Measurements from ENCODE around the gene FAM107B. TPM values are rescaled to one million over a fixed set of nuclear protein-coding genes. Genes with fewer than 3 reads are reported as not detected.
A peak's percentile ranks its signal among the peaks of the same experiment; 100 is the strongest.

Gene FAM107B
- total RNA-seq, 5 donors from 2014 or later (not counting 1 experiment from before 2014, with no cell fraction given), result 175 to 298 (median 214) TPM

DNA sequence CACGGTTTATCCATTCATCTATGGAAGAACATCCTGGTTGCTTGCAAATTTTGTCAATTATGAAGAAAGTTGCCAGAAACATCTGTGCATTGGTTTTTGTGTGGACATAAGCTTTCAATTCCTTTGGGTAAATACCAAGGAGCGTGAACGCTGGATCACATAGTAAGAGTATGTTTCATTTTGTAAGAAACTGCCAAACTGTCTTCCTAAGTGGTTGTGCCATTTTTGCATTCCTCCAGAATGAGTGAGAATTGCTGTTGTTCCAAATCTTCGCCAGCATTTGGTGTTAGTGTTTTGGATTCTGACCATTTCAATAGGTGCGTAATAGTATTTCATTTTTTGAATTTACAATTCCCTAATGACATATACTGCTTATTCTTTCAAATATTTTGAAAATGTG is 288.7 kb downstream of the FAM107B start:
- Histone ChIP-seq H3K9me3 (no peaks in the 10 kb centered on the region), H3K4me1 (ENCODE audit: control insufficient read depth in 1 of 2, extremely low read depth in 1 of 2, insufficient read depth in 2 of 2, low read length in 2 of 2) (no peaks in the 10 kb centered on the region), H3K4me3 (ENCODE audit: control insufficient read depth in 1 of 2, extremely low read depth in 1 of 2, low read length in 1 of 2) (no peak overlapping the region), H3K36me3 (ENCODE audit: control insufficient read depth in 2 of 2, extremely low read depth in 1 of 2, insufficient read depth in 1 of 2, low read length in 1 of 2) (no peaks in the 10 kb centered on the region), H3K27me3 (replicated peaks in 1 of 2; ENCODE audit: control insufficient read depth in 2 of 2, extremely low read depth in 1 of 2, insufficient read depth in 2 of 2, low read length in 1 of 2) (peaks cover 0 to 20% of the 10 kb centered on the region in 2 experiments), H3K27ac (ENCODE audit: low read length) (no peak overlapping the region)
- ATAC-seq (replicated peaks in 1 of 4) (no peak), DNase-seq (no peak)
- H3K27ac Mint-ChIP-seq, result no peak overlapping the region
- POLR2A ChIA-PET, result interaction anchor here in 1 of 2 donors (0.5 kb wide), 1 partner anchor 959 kb away, joined by 5 read pairs; no protein-coding TSS in a partner anchor
- no peak overlapping the region for H3K4me3 Mint-ChIP-seq
- H3K9me3 Mint-ChIP-seq, result no peaks in the 10 kb centered on the region
- peaks cover 31 to 32% of the 10 kb centered on the region in 2 donors for H3K27me3 Mint-ChIP-seq
- CTCF ChIA-PET, result no interaction called here
- 100% methylated on average over 2 of the region's 5 CpGs for WGBS (ENCODE audit: insufficient coverage)
- H3K36me3 Mint-ChIP-seq, result no peaks in the 10 kb centered on the region
- no peaks in the 10 kb centered on the region for H3K4me1 Mint-ChIP-seq

DNA sequence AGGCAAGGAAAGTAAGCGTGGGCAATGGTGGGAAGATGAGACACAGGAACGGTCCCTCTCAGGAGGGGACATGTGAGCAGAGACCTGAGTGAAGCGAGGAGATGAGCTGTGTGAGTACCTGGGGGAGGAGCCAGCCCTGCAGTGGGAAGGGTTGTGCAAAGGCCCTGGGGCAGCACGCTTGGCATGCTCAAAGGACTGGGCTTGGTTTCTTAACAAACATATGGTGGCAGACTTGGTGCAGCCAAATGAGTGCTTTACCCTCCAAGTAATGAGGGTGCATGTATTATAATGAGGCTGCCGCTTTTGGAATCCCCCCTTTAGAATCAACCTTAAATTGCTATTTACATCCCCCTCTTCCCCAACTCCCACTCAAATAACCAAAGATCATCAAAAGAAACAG is 291.3 kb downstream of the FAM107B start:
- POLR2A ChIA-PET, result interaction anchor here in 1 of 2 donors (0.6 kb wide), 1 partner anchor 1366 kb away, joined by 3 read pairs; no protein-coding TSS in a partner anchor
- Histone ChIP-seq H3K9me3 (no peaks in the 10 kb centered on the region), H3K4me1 (ENCODE audit: control insufficient read depth in 1 of 2, extremely low read depth in 1 of 2, insufficient read depth in 2 of 2, low read length in 2 of 2) (no peaks in the 10 kb centered on the region), H3K36me3 (ENCODE audit: control insufficient read depth in 2 of 2, extremely low read depth in 1 of 2, insufficient read depth in 1 of 2, low read length in 1 of 2) (no peaks in the 10 kb centered on the region), H3K27me3 (replicated peaks in 1 of 2; ENCODE audit: control insufficient read depth in 2 of 2, extremely low read depth in 1 of 2, insufficient read depth in 2 of 2, low read length in 1 of 2) (peaks cover 0 to 20% of the 10 kb centered on the region in 2 experiments), H3K27ac (ENCODE audit: low read length) (no peak overlapping the region), H3K4me3 (ENCODE audit: control insufficient read depth in 1 of 2, extremely low read depth in 1 of 2, low read length in 1 of 2) (no peak overlapping the region)
- CTCF ChIA-PET, result no interaction called here
- Mint-ChIP-seq H3K9me3 (no peaks in the 10 kb centered on the region), H3K36me3 (no peaks in the 10 kb centered on the region), H3K4me3 (no peak overlapping the region), H3K4me1 (peaks cover 0 to 5% (median 2%) of the 10 kb centered on the region in 3 donors), H3K27ac (no peak overlapping the region), H3K27me3 (peaks cover 24% of the 10 kb centered on the region in 2 donors)
- DNase-seq (no peak), ATAC-seq (replicated peaks in 1 of 4) (no peak)
- 85% methylated on average over 3 of the region's 5 CpGs for WGBS (ENCODE audit: insufficient coverage)

DNA sequence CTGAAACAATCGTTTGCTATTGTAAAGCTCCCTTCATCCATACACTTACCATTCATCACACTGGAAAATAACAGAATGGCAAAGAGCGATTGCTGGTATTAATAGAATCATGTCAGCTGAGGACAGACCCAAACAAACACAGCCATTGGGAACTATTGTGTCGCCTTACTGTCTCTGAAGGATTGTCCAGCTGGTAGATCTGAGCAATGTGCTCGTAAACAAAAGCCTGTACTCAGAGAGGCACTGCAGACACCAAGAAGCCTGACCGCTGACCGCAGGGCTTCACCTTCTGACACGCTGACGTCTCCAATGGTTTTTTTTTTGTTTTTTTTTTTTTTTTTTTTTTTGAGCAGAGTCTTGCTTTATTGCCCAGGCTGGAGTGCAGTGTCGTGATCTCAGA is 292.9 kb downstream of the FAM107B start:
- WGBS (ENCODE audit: insufficient coverage), result 87% methylated on average over 3 of the region's 9 CpGs
- CTCF ChIA-PET, result interaction anchor here (0.6 to 0.7 kb wide), 2 partner anchors 60 to 62 kb away, joined by 4 to 6 read pairs; no protein-coding TSS in a partner anchor

GRCh38 chr10:14481014-14481413 is 293.7 kb downstream of the FAM107B start:
- ATAC-seq (replicated peaks in 1 of 4), result no peak
- Mint-ChIP-seq H3K9me3 (no peaks in the 10 kb centered on the region), H3K4me3 (no peak overlapping the region), H3K27ac (no peak overlapping the region), H3K36me3 (no peaks in the 10 kb centered on the region), H3K27me3 (peaks cover 19 to 24% of the 10 kb centered on the region in 2 donors), H3K4me1 (peaks cover 0 to 5% (median 2%) of the 10 kb centered on the region in 3 donors)
- POLR2A ChIA-PET, result no interaction called here
- H3K36me3 ChIP-seq (ENCODE audit: control insufficient read depth in 2 of 2, extremely low read depth in 1 of 2, insufficient read depth in 1 of 2, low read length in 1 of 2), result no peaks in the 10 kb centered on the region
- no peaks in the 10 kb centered on the region for H3K9me3 ChIP-seq
- H3K4me3 ChIP-seq (ENCODE audit: control insufficient read depth in 1 of 2, extremely low read depth in 1 of 2, low read length in 1 of 2), result no peak overlapping the region
- WGBS (ENCODE audit: insufficient coverage), result 94% methylated on average over 3 of the region's 4 CpGs
- no peak overlapping the region for H3K27ac ChIP-seq (ENCODE audit: low read length)
- H3K4me1 ChIP-seq (ENCODE audit: control insufficient read depth in 1 of 2, extremely low read depth in 1 of 2, insufficient read depth in 2 of 2, low read length in 2 of 2), result no peaks in the 10 kb centered on the region
- H3K27me3 ChIP-seq (replicated peaks in 1 of 2; ENCODE audit: control insufficient read depth in 2 of 2, extremely low read depth in 1 of 2, insufficient read depth in 2 of 2, low read length in 1 of 2), result peaks cover 0 to 18% of the 10 kb centered on the region in 2 experiments
- CTCF ChIA-PET, result interaction anchor here in 1 of 2 donors (0.5 kb wide), 1 partner anchor 31 kb away, joined by 3 read pairs; no protein-coding TSS in a partner anchor
- DNase-seq, result no peak

More for the DNA sequence above, 292.9 kb downstream of the FAM107B start:
- Histone ChIP-seq H3K4me1 (ENCODE audit: control insufficient read depth in 1 of 2, extremely low read depth in 1 of 2, insufficient read depth in 2 of 2, low read length in 2 of 2) (no peaks in the 10 kb centered on the region), H3K4me3 (ENCODE audit: control insufficient read depth in 1 of 2, extremely low read depth in 1 of 2, low read length in 1 of 2) (no peak overlapping the region), H3K27me3 (replicated peaks in 1 of 2; ENCODE audit: control insufficient read depth in 2 of 2, extremely low read depth in 1 of 2, insufficient read depth in 2 of 2, low read length in 1 of 2) (peaks cover 0 to 18% of the 10 kb centered on the region in 2 experiments), H3K36me3 (ENCODE audit: control insufficient read depth in 2 of 2, extremely low read depth in 1 of 2, insufficient read depth in 1 of 2, low read length in 1 of 2) (no peaks in the 10 kb centered on the region), H3K9me3 (no peaks in the 10 kb centered on the region), H3K27ac (ENCODE audit: low read length) (no peak overlapping the region)
- ATAC-seq (replicated peaks in 1 of 4) (no peak), DNase-seq (no peak)
- Mint-ChIP-seq H3K9me3 (no peaks in the 10 kb centered on the region), H3K27me3 (peaks cover 20 to 23% of the 10 kb centered on the region in 2 donors), H3K4me1 (peaks cover 0 to 5% (median 2%) of the 10 kb centered on the region in 3 donors), H3K27ac (no peak overlapping the region), H3K36me3 (no peaks in the 10 kb centered on the region), H3K4me3 (no peak overlapping the region)
- POLR2A ChIA-PET, result no interaction called here

GRCh38 chr10:14478604-14479003 is 296.1 kb downstream of the FAM107B start:
- peaks cover 0 to 24% of the 10 kb centered on the region in 2 experiments for H3K27me3 ChIP-seq (replicated peaks in 1 of 2; ENCODE audit: control insufficient read depth in 2 of 2, extremely low read depth in 1 of 2, insufficient read depth in 2 of 2, low read length in 1 of 2)
- no peak overlapping the region for H3K27ac ChIP-seq (ENCODE audit: low read length)
- no peaks in the 10 kb centered on the region for H3K9me3 ChIP-seq
- WGBS (ENCODE audit: insufficient coverage), result no CpG with 5 or more reads among the region's 3 CpGs
- no peak overlapping the region for H3K4me3 ChIP-seq (ENCODE audit: control insufficient read depth in 1 of 2, extremely low read depth in 1 of 2, low read length in 1 of 2)
- H3K4me1 Mint-ChIP-seq, result peaks cover 0 to 5% (median 2%) of the 10 kb centered on the region in 3 donors
- H3K36me3 Mint-ChIP-seq, result no peaks in the 10 kb centered on the region
- DNase-seq, result peak in 1 of 35 experiments; percentile 19
- ChIA-PET CTCF (no interaction called here), POLR2A (no interaction called here)
- H3K4me1 ChIP-seq (ENCODE audit: control insufficient read depth in 1 of 2, extremely low read depth in 1 of 2, insufficient read depth in 2 of 2, low read length in 2 of 2), result no peaks in the 10 kb centered on the region
- no peak for ATAC-seq (replicated peaks in 1 of 4)
- H3K36me3 ChIP-seq (ENCODE audit: control insufficient read depth in 2 of 2, extremely low read depth in 1 of 2, insufficient read depth in 1 of 2, low read length in 1 of 2), result no peaks in the 10 kb centered on the region
- H3K9me3 Mint-ChIP-seq, result no peaks in the 10 kb centered on the region
- peaks cover 4 to 12% of the 10 kb centered on the region in 2 donors for H3K27me3 Mint-ChIP-seq
- no peak overlapping the region for H3K27ac Mint-ChIP-seq
- H3K4me3 Mint-ChIP-seq, result no peak overlapping the region

GRCh38 chr10:14478201-14478600 is 296.5 kb downstream of the FAM107B start:
- no peak for DNase-seq
- Mint-ChIP-seq H3K4me1 (peaks cover 0 to 5% (median 2%) of the 10 kb centered on the region in 3 donors), H3K9me3 (no peaks in the 10 kb centered on the region), H3K27ac (no peak overlapping the region), H3K27me3 (peaks cover under 1 to 8% of the 10 kb centered on the region in 2 donors), H3K4me3 (no peak overlapping the region), H3K36me3 (no peaks in the 10 kb centered on the region)
- no peaks in the 10 kb centered on the region for H3K36me3 ChIP-seq (ENCODE audit: control insufficient read depth in 2 of 2, extremely low read depth in 1 of 2, insufficient read depth in 1 of 2, low read length in 1 of 2)
- no peaks in the 10 kb centered on the region for H3K9me3 ChIP-seq
- no peak for ATAC-seq (replicated peaks in 1 of 4)
- no peaks in the 10 kb centered on the region for H3K4me1 ChIP-seq (ENCODE audit: control insufficient read depth in 1 of 2, extremely low read depth in 1 of 2, insufficient read depth in 2 of 2, low read length in 2 of 2)
- no peak overlapping the region for H3K27ac ChIP-seq (ENCODE audit: low read length)
- H3K4me3 ChIP-seq (ENCODE audit: control insufficient read depth in 1 of 2, extremely low read depth in 1 of 2, low read length in 1 of 2), result no peak overlapping the region
- ChIA-PET POLR2A (no interaction called here), CTCF (no interaction called here)
- peaks cover 0 to 26% of the 10 kb centered on the region in 2 experiments for H3K27me3 ChIP-seq (replicated peaks in 1 of 2; ENCODE audit: control insufficient read depth in 2 of 2, extremely low read depth in 1 of 2, insufficient read depth in 2 of 2, low read length in 1 of 2)
- WGBS (ENCODE audit: insufficient coverage), result 90% methylated on average over 2 of the region's 7 CpGs

All from T-cell (primary cell).